ENCODE results near the gene TRABD2B. TPM values are rescaled to one million over a fixed set of nuclear protein-coding genes. Genes with fewer than 3 reads are reported as not detected.

TRABD2B gene
- total and polyA plus RNA-seq, 11 donors: 0.31 to 1.1 (median 0.80) TPM

DNA sequence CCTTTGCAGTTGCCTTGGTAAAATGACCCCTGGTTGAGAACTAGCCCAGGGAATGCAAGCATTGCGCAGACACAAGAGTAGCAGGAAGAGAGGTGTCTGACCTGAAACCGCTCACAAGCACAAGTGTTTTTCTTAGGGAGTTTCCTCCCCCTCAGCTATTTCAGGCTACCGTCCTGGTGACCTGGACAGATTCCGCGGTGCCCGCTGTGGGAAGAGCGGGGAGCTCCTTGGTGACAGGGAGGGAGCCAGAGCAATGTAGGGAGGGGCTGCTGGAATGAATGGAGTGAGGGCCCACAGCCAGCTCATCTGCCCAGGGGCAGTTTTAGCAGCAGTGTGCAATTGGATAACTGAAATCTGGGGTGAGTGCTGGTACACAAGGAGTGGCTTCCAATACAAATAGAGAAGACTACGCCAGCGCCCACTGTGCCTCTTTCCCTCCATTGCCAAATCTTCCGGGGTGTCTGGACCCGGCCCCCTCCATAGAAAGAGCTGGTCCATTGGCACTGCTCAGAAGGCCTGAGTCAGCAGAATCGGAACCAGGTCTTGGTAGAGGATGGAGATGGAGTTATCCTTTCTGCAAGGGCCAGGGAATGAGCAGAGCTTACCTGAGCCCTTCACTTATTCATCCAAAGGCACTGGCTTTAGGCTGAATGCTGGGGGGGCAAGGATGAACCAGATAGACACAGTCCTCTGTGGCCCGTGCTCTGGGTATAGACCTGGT lies 82.8 kb downstream of the TRABD2B start:
- ATAC-seq (no peak), DNase-seq (no peak)
- H3K4me3 ChIP-seq: no peak overlapping the region
- H3K9me3 ChIP-seq: no peaks in the 10 kb centered on the region
- intact Hi-C loops (cut with DNase I): loop anchor here in 1 of 10 donors (10.0 kb wide), 1 partner anchor 60 kb away; no protein-coding TSS in a partner anchor
- TF ChIP-seq POLR2A (IDR thresholded peaks at IDR 0.05): no peak
- TF ChIP-seq, protein P1, sequence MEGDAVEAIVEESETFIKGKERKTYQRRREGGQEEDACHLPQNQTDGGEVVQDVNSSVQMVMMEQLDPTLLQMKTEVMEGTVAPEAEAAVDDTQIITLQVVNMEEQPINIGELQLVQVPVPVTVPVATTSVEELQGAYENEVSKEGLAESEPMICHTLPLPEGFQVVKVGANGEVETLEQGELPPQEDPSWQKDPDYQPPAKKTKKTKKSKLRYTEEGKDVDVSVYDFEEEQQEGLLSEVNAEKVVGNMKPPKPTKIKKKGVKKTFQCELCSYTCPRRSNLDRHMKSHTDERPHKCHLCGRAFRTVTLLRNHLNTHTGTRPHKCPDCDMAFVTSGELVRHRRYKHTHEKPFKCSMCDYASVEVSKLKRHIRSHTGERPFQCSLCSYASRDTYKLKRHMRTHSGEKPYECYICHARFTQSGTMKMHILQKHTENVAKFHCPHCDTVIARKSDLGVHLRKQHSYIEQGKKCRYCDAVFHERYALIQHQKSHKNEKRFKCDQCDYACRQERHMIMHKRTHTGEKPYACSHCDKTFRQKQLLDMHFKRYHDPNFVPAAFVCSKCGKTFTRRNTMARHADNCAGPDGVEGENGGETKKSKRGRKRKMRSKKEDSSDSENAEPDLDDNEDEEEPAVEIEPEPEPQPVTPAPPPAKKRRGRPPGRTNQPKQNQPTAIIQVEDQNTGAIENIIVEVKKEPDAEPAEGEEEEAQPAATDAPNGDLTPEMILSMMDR (IDR thresholded peaks at IDR 0.05): no peak
- no peak overlapping the region for H3K27ac ChIP-seq
- H3K36me3 ChIP-seq: no peaks in the 10 kb centered on the region
- WGBS, 4 donors: 76 to 89% (median 84%) methylated on average over 13 of the region's 13 CpGs
- H3K4me1 ChIP-seq: peaks cover 0 to 15% (median 0%) of the 10 kb centered on the region in 12 donors
- no peaks in the 10 kb centered on the region for H3K27me3 ChIP-seq

DNA sequence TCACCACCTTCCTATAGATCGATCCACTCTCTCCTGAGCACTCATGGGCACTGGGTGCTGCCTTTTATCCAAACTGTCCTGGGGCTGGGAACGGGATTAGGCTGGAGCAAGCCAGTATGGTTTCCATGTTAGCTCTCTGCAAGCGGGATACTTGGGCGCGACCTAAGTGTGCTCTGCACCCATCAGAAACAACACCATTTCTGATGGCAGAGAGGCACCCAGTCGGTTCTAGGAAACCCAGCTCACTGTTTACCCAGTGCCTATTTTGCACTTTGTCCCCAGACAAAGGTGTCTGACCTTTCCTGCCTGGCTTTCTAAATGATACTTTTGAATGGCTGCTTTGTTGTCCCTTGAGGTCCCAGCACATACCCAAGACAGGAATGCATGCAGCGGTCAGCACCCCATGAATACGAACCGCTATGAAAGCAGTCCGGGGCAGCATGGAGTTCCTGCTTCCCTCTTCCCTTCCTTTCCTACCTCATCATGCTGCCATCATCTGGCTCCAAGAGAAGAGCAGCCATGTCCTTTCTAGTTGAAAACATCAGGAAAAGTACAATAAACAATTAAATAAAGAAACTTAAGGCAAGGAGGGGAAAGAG lies 83.9 kb downstream of the TRABD2B start:
- intact Hi-C loops (cut with DNase I): loop anchor here in 1 of 10 donors (10.0 kb wide), 1 partner anchor 59 kb away; no protein-coding TSS in a partner anchor
- DNase-seq: no peak
- ATAC-seq: no peak
- no peak overlapping the region for H3K4me3 ChIP-seq
- 92 to 98% (median 95%) methylated on average over 10 of the region's 10 CpGs for WGBS, 4 donors
- no peaks in the 10 kb centered on the region for H3K36me3 ChIP-seq
- no peaks in the 10 kb centered on the region for H3K9me3 ChIP-seq
- H3K27me3 ChIP-seq: no peaks in the 10 kb centered on the region
- H3K4me1 ChIP-seq: peaks cover 0 to 7% (median 0%) of the 10 kb centered on the region in 12 donors
- no peak for TF ChIP-seq POLR2A (IDR thresholded peaks at IDR 0.05)
- TF ChIP-seq, protein P1 (IDR thresholded peaks at IDR 0.05): no peak
- no peak overlapping the region for H3K27ac ChIP-seq

DNA sequence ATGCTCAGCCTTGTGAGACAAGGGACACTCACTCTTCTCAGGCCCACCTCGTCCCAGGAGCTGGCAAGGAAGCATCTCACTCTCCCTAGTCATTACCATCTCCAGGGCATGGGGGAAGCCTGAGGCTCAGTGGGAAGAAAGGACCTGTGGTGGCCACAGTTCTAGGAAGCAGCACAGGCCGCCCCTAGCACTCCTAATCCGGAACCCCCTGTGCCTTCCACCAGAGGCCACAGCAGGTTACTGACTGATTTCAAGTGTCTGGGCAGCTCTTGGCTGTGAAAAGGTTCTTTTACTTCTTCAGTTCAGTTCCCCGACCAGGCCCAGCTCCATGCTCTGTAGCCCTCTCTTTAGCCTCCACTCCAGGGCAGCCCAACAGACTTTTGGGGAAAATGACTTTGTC lies 84.4 kb downstream of the TRABD2B start:
- ATAC-seq: no peak
- H3K4me3 ChIP-seq: no peak overlapping the region
- no peak overlapping the region for H3K27ac ChIP-seq
- intact Hi-C loops (cut with DNase I): loop anchor here in 1 of 10 donors (10.0 kb wide), 1 partner anchor 58 kb away; no protein-coding TSS in a partner anchor
- TF ChIP-seq, protein P1 (IDR thresholded peaks at IDR 0.05): no peak
- no peak for TF ChIP-seq POLR2A (IDR thresholded peaks at IDR 0.05)
- no peaks in the 10 kb centered on the region for H3K9me3 ChIP-seq
- DNase-seq: no peak
- WGBS, 4 donors: 46 to 56% (median 51%) methylated on average over 3 to 4 of the region's 4 CpGs
- H3K36me3 ChIP-seq: no peaks in the 10 kb centered on the region
- H3K27me3 ChIP-seq: no peaks in the 10 kb centered on the region
- peaks cover 0 to 1% (median 0%) of the 10 kb centered on the region in 12 donors for H3K4me1 ChIP-seq

DNA sequence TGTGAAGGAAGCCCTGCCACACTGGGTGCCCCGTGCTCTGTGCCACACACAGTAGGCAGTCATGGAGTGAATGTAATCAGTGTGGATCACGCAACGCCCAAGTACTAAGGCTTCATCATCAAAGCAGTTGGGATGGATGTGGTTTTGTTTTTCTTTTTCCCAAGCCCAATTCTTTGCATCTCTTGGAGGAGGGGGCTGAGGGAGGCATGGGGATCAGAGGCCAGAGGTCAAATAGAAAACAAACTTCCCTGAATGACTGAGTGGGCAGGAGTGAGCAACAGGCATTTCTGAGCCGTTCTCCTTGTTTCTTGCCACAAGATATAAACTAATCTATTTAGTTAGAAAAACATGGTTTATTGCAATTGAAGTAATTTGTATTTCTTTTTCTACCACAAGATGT lies 85.3 kb downstream of the TRABD2B start:
- H3K27me3 ChIP-seq: no peaks in the 10 kb centered on the region
- H3K4me1 ChIP-seq: no peaks in the 10 kb centered on the region
- H3K9me3 ChIP-seq: no peaks in the 10 kb centered on the region
- TF ChIP-seq, protein P1 (IDR thresholded peaks at IDR 0.05): no peak
- no peak for TF ChIP-seq POLR2A (IDR thresholded peaks at IDR 0.05)
- ATAC-seq (no peak), DNase-seq (no peak)
- no peak overlapping the region for H3K27ac ChIP-seq
- H3K4me3 ChIP-seq: no peak overlapping the region
- H3K36me3 ChIP-seq: no peaks in the 10 kb centered on the region
- WGBS, 4 donors: 88 to 97% (median 92%) methylated on average over 4 of the region's 4 CpGs
- intact Hi-C loops (cut with DNase I): loop anchor here in 1 of 10 donors (10.0 kb wide), 1 partner anchor 57 kb away; no protein-coding TSS in a partner anchor
